Suprapubic skin (tissue), 4 donors: ENCODE measurements around the gene EPS8. TPM values are rescaled to one million over a fixed set of nuclear protein-coding genes. Genes with fewer than 3 reads are reported as not detected.

Experiments
- DNase-seq, 2 donors: peaks; one replicate each; pipeline ENCODE4 v3.0.0-alpha.2; 2019; ENCODE audit warnings: low spot score in 2 of 2
- H3K27ac ChIP-seq: fragments of 200-600 bp; sonication (generic); one replicate; pipeline ENCODE4 v1.5.1; 2019
- H3K27me3 ChIP-seq: fragments of 200-600 bp; sonication (generic); one replicate; pipeline ENCODE4 v1.5.1; 2019
- H3K36me3 ChIP-seq: fragments of 200-600 bp; sonication (generic); one replicate; pipeline ENCODE4 v1.5.1; 2019
- H3K4me1 ChIP-seq: fragments of 200-600 bp; sonication (generic); one replicate; pipeline ENCODE4 v1.5.1; 2019
- H3K4me3 ChIP-seq: fragments of 200-600 bp; sonication (generic); one replicate; pipeline ENCODE4 v1.5.1; 2019; ENCODE audit warnings: mild to moderate bottlenecking
- H3K9me3 ChIP-seq: fragments of 200-600 bp; sonication (generic); one replicate; pipeline ENCODE4 v1.5.1; 2019
- EP300 ChIP-seq: sonication (generic); formaldehyde crosslinking; IDR thresholded peaks from one replicate; pipeline ENCODE4 v1.6.1; 2017; ENCODE audit warnings: antibody characterized with exemption
- POLR2A ChIP-seq, 2 donors: fragments of 450-650 bp; IDR thresholded peaks; one replicate each; pipeline ENCODE4 v1.6.1; 2017; ENCODE audit warnings: antibody characterized with exemption in 2 of 2, mild to moderate bottlenecking in 2 of 2, moderate library complexity in 2 of 2
- POLR2AphosphoS5 ChIP-seq, 3 donors: sonication (generic); formaldehyde crosslinking; IDR thresholded peaks; one replicate each; pipeline ENCODE4 v1.6.1; 2017; ENCODE audit warnings: antibody characterized with exemption in 3 of 3
- WGBS: methylation state at CpG from one replicate; pipeline ENCODE4 v1.1.5; 2018; 5-methylcytosine and 5-hydroxymethylcytosine counted together
- total RNA-seq, 4 donors: library from RNA; depleted of rRNA; stranded (reverse); fragments of >200 nt; gene quantifications; one replicate each; pipeline ENCODE4 v1.1.0, GENCODE V29; 2016
- TF ChIP-seq, protein P1 (sequence below), 2 donors: fragments of 200-600 bp in 1 of 2; fragments of 450-650 bp in 1 of 2; sonication (generic) in 1 of 2; IDR thresholded peaks; one replicate each; pipeline ENCODE4 v1.5.1; 2016 to 2019; ENCODE audit warnings: antibody characterized with exemption in 2 of 2, mild to moderate bottlenecking in 1 of 2, moderate library complexity in 1 of 2

EPS8 gene
- total RNA-seq, 4 donors from 2014 or later = 15.7 to 38.8 (median 27.3) TPM

DNA sequence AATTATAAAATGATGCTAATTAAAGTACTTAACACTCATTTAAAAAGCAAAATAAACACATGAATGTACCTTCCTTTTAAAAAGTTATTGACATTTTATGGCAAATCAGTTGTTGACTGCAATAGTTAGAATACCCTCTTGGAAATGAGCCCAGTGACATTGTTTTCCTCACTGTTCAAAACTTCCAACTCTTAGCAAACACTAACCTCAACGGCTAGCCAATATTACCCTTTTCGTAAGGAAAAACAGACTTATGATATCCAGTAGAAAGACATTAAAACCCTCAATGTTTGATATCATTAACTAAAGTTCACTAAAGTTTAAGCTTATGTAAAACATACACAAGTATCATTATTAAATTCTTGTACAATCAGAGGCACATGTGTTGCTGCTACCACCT lies 83.6 kb downstream of the EPS8 start:
- Histone ChIP-seq H3K4me1 (peaks cover 13% of the 10 kb centered on the region), H3K36me3 (no peaks in the 10 kb centered on the region), H3K9me3 (no peaks in the 10 kb centered on the region), H3K27ac (no peak overlapping the region), H3K4me3 (no peak overlapping the region), H3K27me3 (no peaks in the 10 kb centered on the region)
- no peak for DNase-seq
- 62% methylated on average over 2 of the region's 2 CpGs for WGBS
- TF ChIP-seq, protein P1, sequence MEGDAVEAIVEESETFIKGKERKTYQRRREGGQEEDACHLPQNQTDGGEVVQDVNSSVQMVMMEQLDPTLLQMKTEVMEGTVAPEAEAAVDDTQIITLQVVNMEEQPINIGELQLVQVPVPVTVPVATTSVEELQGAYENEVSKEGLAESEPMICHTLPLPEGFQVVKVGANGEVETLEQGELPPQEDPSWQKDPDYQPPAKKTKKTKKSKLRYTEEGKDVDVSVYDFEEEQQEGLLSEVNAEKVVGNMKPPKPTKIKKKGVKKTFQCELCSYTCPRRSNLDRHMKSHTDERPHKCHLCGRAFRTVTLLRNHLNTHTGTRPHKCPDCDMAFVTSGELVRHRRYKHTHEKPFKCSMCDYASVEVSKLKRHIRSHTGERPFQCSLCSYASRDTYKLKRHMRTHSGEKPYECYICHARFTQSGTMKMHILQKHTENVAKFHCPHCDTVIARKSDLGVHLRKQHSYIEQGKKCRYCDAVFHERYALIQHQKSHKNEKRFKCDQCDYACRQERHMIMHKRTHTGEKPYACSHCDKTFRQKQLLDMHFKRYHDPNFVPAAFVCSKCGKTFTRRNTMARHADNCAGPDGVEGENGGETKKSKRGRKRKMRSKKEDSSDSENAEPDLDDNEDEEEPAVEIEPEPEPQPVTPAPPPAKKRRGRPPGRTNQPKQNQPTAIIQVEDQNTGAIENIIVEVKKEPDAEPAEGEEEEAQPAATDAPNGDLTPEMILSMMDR (IDR thresholded peaks at IDR 0.05) = no peak
- TF ChIP-seq POLR2A (IDR thresholded peaks at IDR 0.05) = no peak
- TF ChIP-seq POLR2AphosphoS5 (IDR thresholded peaks at IDR 0.05) = no peak
- no peak for TF ChIP-seq EP300

DNA sequence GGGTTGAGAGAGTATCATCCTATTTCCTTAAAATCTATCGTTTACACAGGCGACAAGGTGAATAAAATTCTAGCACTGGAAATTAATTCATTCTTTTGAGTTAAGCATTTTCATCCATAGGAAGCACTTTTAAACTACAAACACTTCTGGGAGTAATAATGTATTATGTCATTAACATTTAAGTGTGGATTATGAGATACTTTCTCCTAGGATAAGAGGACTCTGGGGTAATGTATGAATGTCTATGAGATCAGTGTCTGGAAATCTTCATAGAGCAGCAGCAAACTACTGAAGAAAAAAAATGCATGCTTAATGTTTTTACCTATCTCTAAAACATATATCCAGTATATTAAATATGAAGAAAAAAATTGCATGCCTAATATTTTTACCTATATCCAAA lies 86.9 kb downstream of the EPS8 start:
- Histone ChIP-seq H3K4me3 (no peak overlapping the region), H3K4me1 (peaks cover 25% of the 10 kb centered on the region)

DNA sequence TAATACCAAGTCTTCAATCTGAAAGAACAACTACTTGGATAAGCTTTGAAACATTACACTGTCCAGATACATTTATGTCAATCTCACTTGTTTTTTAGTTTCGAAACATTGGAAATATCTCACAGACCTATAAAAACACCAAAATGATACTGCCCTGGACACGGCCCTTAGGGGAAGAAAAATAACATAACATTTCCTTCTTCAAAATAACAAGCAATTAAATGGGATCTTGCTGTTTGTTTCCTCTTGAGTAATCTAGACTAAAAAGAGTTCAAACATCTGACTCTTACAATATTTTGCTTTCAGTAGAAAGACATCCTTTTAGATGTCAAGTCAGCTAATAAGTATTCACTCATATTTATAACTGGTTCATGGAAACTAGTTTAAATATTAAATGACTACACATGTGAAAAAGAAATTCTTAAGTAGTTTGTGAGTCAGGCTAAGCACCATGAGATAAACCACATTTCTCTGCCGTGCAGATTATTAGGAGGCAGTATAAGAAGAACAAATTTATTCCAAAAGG lies 87.5 kb downstream of the EPS8 start:
- WGBS = 43% methylated on average over 3 of the region's 3 CpGs
- H3K4me1 ChIP-seq = peaks cover 25% of the 10 kb centered on the region
- no peaks in the 10 kb centered on the region for H3K36me3 ChIP-seq
- H3K9me3 ChIP-seq = no peaks in the 10 kb centered on the region
- H3K4me3 ChIP-seq = no peak overlapping the region
- H3K27ac ChIP-seq = peak overlapping the region; percentile 75
- TF ChIP-seq EP300 = no peak
- TF ChIP-seq, protein P1 (IDR thresholded peaks at IDR 0.05) = no peak
- TF ChIP-seq POLR2AphosphoS5 (IDR thresholded peaks at IDR 0.05) = no peak
- TF ChIP-seq POLR2A (IDR thresholded peaks at IDR 0.05) = no peak
- DNase-seq = no peak
- H3K27me3 ChIP-seq = no peaks in the 10 kb centered on the region

More for the DNA sequence above, 86.9 kb downstream of the EPS8 start:
- Histone ChIP-seq H3K27me3 (no peaks in the 10 kb centered on the region), H3K36me3 (no peaks in the 10 kb centered on the region), H3K9me3 (no peaks in the 10 kb centered on the region), H3K27ac (peak overlapping the region; percentile 75)
- DNase-seq = no peak
- TF ChIP-seq POLR2A (IDR thresholded peaks at IDR 0.05) (no peak), EP300 (no peak), POLR2AphosphoS5 (IDR thresholded peaks at IDR 0.05) (no peak)
- TF ChIP-seq, protein P1 (IDR thresholded peaks at IDR 0.05) = no peak
- 79% methylated on average over 2 of the region's 2 CpGs for WGBS

DNA sequence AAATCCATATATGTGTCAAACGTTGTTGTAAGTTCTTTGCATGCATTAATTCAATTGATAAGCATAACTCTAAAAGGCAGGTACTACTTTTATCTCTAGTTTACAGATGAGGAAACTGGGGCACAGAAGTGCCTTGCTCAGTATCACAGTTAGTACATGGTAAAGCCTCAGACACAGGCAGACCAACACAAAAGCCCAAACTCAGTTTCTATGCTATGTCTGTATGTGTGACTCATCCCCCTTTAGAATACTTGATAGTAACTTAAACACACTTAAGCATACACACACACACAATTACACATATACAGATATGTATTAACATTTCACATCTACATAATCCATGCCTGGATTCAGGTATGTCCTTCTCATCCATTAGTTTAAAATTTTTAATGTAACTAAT lies 88.0 kb downstream of the EPS8 start:
- TF ChIP-seq, protein P1 (IDR thresholded peaks at IDR 0.05) = no peak
- TF ChIP-seq POLR2A (IDR thresholded peaks at IDR 0.05) = no peak
- TF ChIP-seq POLR2AphosphoS5 (IDR thresholded peaks at IDR 0.05) = no peak
- TF ChIP-seq EP300 = no peak
- 60% methylated on average over 1 of the region's 1 CpG for WGBS
- H3K27ac ChIP-seq = peak overlapping the region; percentile 58
- no peaks in the 10 kb centered on the region for H3K27me3 ChIP-seq
- H3K9me3 ChIP-seq = no peaks in the 10 kb centered on the region
- peaks cover 24% of the 10 kb centered on the region for H3K4me1 ChIP-seq
- DNase-seq = no peak
- H3K4me3 ChIP-seq = no peak overlapping the region
- H3K36me3 ChIP-seq = no peaks in the 10 kb centered on the region

DNA sequence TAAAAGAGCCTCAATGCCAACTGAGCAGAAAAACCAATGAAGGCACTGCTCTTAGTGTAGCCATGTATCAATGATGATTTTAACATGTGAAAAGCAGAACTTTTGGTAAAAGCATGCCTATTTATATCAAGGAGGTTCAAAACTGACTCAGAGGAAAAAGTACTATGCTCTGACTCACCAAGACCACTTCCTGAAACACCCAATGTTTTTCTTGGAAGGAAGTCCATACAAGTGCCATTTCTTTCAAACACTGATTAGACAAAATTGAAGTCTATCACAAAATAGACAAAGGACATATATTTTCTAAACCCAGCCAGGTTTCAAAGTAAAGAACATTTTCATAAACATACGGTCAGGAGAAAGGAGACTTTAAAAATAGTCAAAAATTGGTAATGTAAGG lies 88.6 kb downstream of the EPS8 start:
- H3K36me3 ChIP-seq = no peaks in the 10 kb centered on the region
- H3K4me3 ChIP-seq = no peak overlapping the region
- 72% methylated on average over 1 of the region's 1 CpG for WGBS
- peaks cover 18% of the 10 kb centered on the region for H3K4me1 ChIP-seq
- no peak for DNase-seq
- H3K9me3 ChIP-seq = no peaks in the 10 kb centered on the region
- H3K27ac ChIP-seq = peak overlapping the region; percentile 61
- TF ChIP-seq EP300 (no peak), POLR2A (IDR thresholded peaks at IDR 0.05) (no peak), POLR2AphosphoS5 (IDR thresholded peaks at IDR 0.05) (no peak)
- TF ChIP-seq, protein P1 (IDR thresholded peaks at IDR 0.05) = no peak
- no peaks in the 10 kb centered on the region for H3K27me3 ChIP-seq
